Ectodermal cell (in vitro differentiated cells): ENCODE data around the gene CEBPZOS.

Experiments used
- H3K27ac ChIP-seq: 2 replicates; pipeline ENCODE4 v1.7.0; 2013; ENCODE audit warnings: mild to moderate bottlenecking, low read depth, low read length; ENCODE audit not compliant: insufficient read depth, poor library complexity, severe bottlenecking
- H3K27me3 ChIP-seq: 2 replicates; pipeline ENCODE4 v1.7.0; 2013; ENCODE audit warnings: mild to moderate bottlenecking, low read length; ENCODE audit not compliant: insufficient read depth, control insufficient read depth, poor library complexity, severe bottlenecking
- H3K36me3 ChIP-seq: one replicate; pipeline ENCODE4 v1.7.0; 2013; ENCODE audit warnings: low read length; ENCODE audit not compliant: control insufficient read depth, insufficient read depth
- H3K4me1 ChIP-seq: one replicate; pipeline ENCODE4 v1.7.0; 2013; ENCODE audit warnings: low read length; ENCODE audit not compliant: control insufficient read depth, insufficient read depth
- H3K4me3 ChIP-seq: 2 replicates; pipeline ENCODE4 v1.7.0; 2013; ENCODE audit warnings: low read depth, low read length, control low read depth; ENCODE audit not compliant: insufficient read depth
- H3K9me3 ChIP-seq: 2 replicates; pipeline ENCODE4 v1.7.0; 2013; ENCODE audit warnings: mild to moderate bottlenecking, low read length, moderate library complexity; ENCODE audit not compliant: control insufficient read depth
- WGBS, 2 experiments: methylation state at CpG; one replicate each; pipeline ENCODE4 v1.1.7; 2013; ENCODE audit warnings: missing lambda C conversion rate in 2 of 2; 5-methylcytosine and 5-hydroxymethylcytosine counted together

The CEBPZOS gene

GRCh38 chr2:37231241-37232130 is 35.2 kb downstream of the CEBPZOS start, which contains the start of the genes CEBPZ and NDUFAF7:
Gene CEBPZ (minus strand): TSS chr2:37231596. CDS start chr2:37231567, 29 bp downstream.
Gene NDUFAF7 (plus strand): TSS chr2:37231658. CDS start chr2:37231706, 48 bp downstream.
- Histone ChIP-seq H3K27ac (no peak within 1 kb of the TSS), H3K9me3 (no peaks in the 10 kb centered on the region), H3K27me3 (no peaks in the 10 kb centered on the region), H3K4me3 (peak within 1 kb of the TSS; percentile 95), H3K36me3 (peaks cover 8% of the 10 kb centered on the region), H3K4me1 (no peaks in the 10 kb centered on the region)
- 0% methylated on average over 73 of the region's 73 CpGs for WGBS, 2 experiments

- 13 to 15% methylated on average over 18 of the region's 18 CpGs for WGBS, 2 experiments
- H3K27ac ChIP-seq: no peak overlapping the region
These were observed 36.0 kb downstream of the CEBPZOS start for GRCh38 chr2:37232131-37232933.

GRCh38 chr2:37243435-37243834 is 47.1 kb downstream of the CEBPZOS start:
- no peak overlapping the region for H3K27ac ChIP-seq
- no peaks in the 10 kb centered on the region for H3K27me3 ChIP-seq
- peaks cover 19% of the 10 kb centered on the region for H3K36me3 ChIP-seq
- H3K4me3 ChIP-seq: no peak overlapping the region
- WGBS, 2 experiments: 99% methylated on average over 4 of the region's 4 CpGs
- no peaks in the 10 kb centered on the region for H3K4me1 ChIP-seq
- no peaks in the 10 kb centered on the region for H3K9me3 ChIP-seq

More at GRCh38 chr2:37232131-37232933, 36.0 kb downstream of the CEBPZOS start:
- no peaks in the 10 kb centered on the region for H3K27me3 ChIP-seq
- H3K9me3 ChIP-seq: no peaks in the 10 kb centered on the region
- peaks cover 8% of the 10 kb centered on the region for H3K36me3 ChIP-seq
- H3K4me3 ChIP-seq: peak overlapping the region; percentile 95
- H3K4me1 ChIP-seq: no peaks in the 10 kb centered on the region

- Histone ChIP-seq H3K4me1 (no peaks in the 10 kb centered on the region), H3K9me3 (no peaks in the 10 kb centered on the region), H3K4me3 (no peak overlapping the region), H3K27me3 (no peaks in the 10 kb centered on the region), H3K27ac (no peak overlapping the region), H3K36me3 (peaks cover 19% of the 10 kb centered on the region)
- WGBS, 2 experiments: 93 to 98% methylated on average over 3 to 4 of the region's 4 CpGs
These were observed 47.7 kb downstream of the CEBPZOS start for GRCh38 chr2:37244017-37244416.

- no peaks in the 10 kb centered on the region for H3K9me3 ChIP-seq
- H3K27me3 ChIP-seq: no peaks in the 10 kb centered on the region
- no peak overlapping the region for H3K4me3 ChIP-seq
- H3K36me3 ChIP-seq: peaks cover 19% of the 10 kb centered on the region
- no peak overlapping the region for H3K27ac ChIP-seq
- no peaks in the 10 kb centered on the region for H3K4me1 ChIP-seq
- 91 to 95% methylated on average over 3 of the region's 3 CpGs for WGBS, 2 experiments
These were observed 48.5 kb downstream of the CEBPZOS start for GRCh38 chr2:37244755-37245154.

- H3K27ac ChIP-seq: no peak overlapping the region
- peaks cover 20% of the 10 kb centered on the region for H3K36me3 ChIP-seq
- H3K9me3 ChIP-seq: no peaks in the 10 kb centered on the region
These were observed 49.9 kb downstream of the CEBPZOS start for GRCh38 chr2:37246205-37246604.

GRCh38 chr2:37250869-37251740 is 54.8 kb downstream of the CEBPZOS start:
- H3K27me3 ChIP-seq: no peaks in the 10 kb centered on the region
- WGBS, 2 experiments: 86 to 96% methylated on average over 4 of the region's 5 CpGs
- no peak overlapping the region for H3K27ac ChIP-seq
- peaks cover 30% of the 10 kb centered on the region for H3K36me3 ChIP-seq
- H3K4me1 ChIP-seq: no peaks in the 10 kb centered on the region
- H3K4me3 ChIP-seq: no peak overlapping the region
- no peaks in the 10 kb centered on the region for H3K9me3 ChIP-seq

More at GRCh38 chr2:37246205-37246604, 49.9 kb downstream of the CEBPZOS start:
- no peak overlapping the region for H3K4me3 ChIP-seq
- H3K4me1 ChIP-seq: no peaks in the 10 kb centered on the region
- H3K27me3 ChIP-seq: no peaks in the 10 kb centered on the region
